ENCODE results near the gene CLCN5. TPM values are rescaled to one million over a fixed set of nuclear protein-coding genes. Genes with fewer than 3 reads are reported as not detected.

The CLCN5 gene
- total RNA-seq, 2 donors from 2014 or later, result 6.3 to 9.6 TPM

- DNase-seq (ENCODE audit: low spot score) (no peak), ATAC-seq (ENCODE audit: insufficient number of reproducible peaks, low FRiP score, low read depth) (no peak)
- Histone ChIP-seq H3K9me3 (no peaks in the 10 kb centered on the region), H3K4me1 (ENCODE audit: control insufficient read depth in 1 of 2, low read depth in 2 of 2) (no peaks in the 10 kb centered on the region), H3K36me3 (no peaks in the 10 kb centered on the region), H3K27ac (no peak overlapping the region), H3K27me3 (replicated peaks; ENCODE audit: insufficient read depth) (no peaks in the 10 kb centered on the region), H3K4me3 (no peak overlapping the region)
- no peak for TF ChIP-seq CTCF (IDR thresholded peaks at IDR 0.05)
Measured at GRCh38 chrX:50107470-50107869, 185.1 kb downstream of the CLCN5 start.

GRCh38 chrX:50108264-50108663, 185.9 kb downstream of the CLCN5 start:
- no peaks in the 10 kb centered on the region for H3K36me3 ChIP-seq
- TF ChIP-seq CTCF (IDR thresholded peaks at IDR 0.05), result no peak
- no peak for ATAC-seq (ENCODE audit: insufficient number of reproducible peaks, low FRiP score, low read depth)

GRCh38 chrX:50111742-50112141, 189.3 kb downstream of the CLCN5 start:
- no peaks in the 10 kb centered on the region for H3K4me1 ChIP-seq (ENCODE audit: control insufficient read depth in 1 of 2, low read depth in 2 of 2)
- no peaks in the 10 kb centered on the region for H3K27me3 ChIP-seq (replicated peaks; ENCODE audit: insufficient read depth)
- ATAC-seq (ENCODE audit: insufficient number of reproducible peaks, low FRiP score, low read depth) (no peak), DNase-seq (ENCODE audit: low spot score) (no peak)
- no peaks in the 10 kb centered on the region for H3K9me3 ChIP-seq
- no peaks in the 10 kb centered on the region for H3K36me3 ChIP-seq
- no peak overlapping the region for H3K4me3 ChIP-seq
- no peak overlapping the region for H3K27ac ChIP-seq
- TF ChIP-seq CTCF (IDR thresholded peaks at IDR 0.05), result no peak

More at GRCh38 chrX:50108264-50108663, 185.9 kb downstream of the CLCN5 start:
- H3K27me3 ChIP-seq (replicated peaks; ENCODE audit: insufficient read depth), result no peaks in the 10 kb centered on the region
- no peak overlapping the region for H3K27ac ChIP-seq
- no peaks in the 10 kb centered on the region for H3K9me3 ChIP-seq
- no peaks in the 10 kb centered on the region for H3K4me1 ChIP-seq (ENCODE audit: control insufficient read depth in 1 of 2, low read depth in 2 of 2)
- no peak overlapping the region for H3K4me3 ChIP-seq
- DNase-seq (ENCODE audit: low spot score), result no peak

GRCh38 chrX:50114113-50114512, 191.7 kb downstream of the CLCN5 start:
- H3K36me3 ChIP-seq, result no peaks in the 10 kb centered on the region
- no peak for DNase-seq (ENCODE audit: low spot score)
- H3K9me3 ChIP-seq, result no peaks in the 10 kb centered on the region
- TF ChIP-seq CTCF (IDR thresholded peaks at IDR 0.05), result no peak
- no peaks in the 10 kb centered on the region for H3K4me1 ChIP-seq (ENCODE audit: control insufficient read depth in 1 of 2, low read depth in 2 of 2)
- H3K4me3 ChIP-seq, result no peak overlapping the region
- H3K27ac ChIP-seq, result no peak overlapping the region
- no peaks in the 10 kb centered on the region for H3K27me3 ChIP-seq (replicated peaks; ENCODE audit: insufficient read depth)
- ATAC-seq (ENCODE audit: insufficient number of reproducible peaks, low FRiP score, low read depth), result no peak

- H3K27me3 ChIP-seq (replicated peaks; ENCODE audit: insufficient read depth), result no peaks in the 10 kb centered on the region
- no peak for ATAC-seq (ENCODE audit: insufficient number of reproducible peaks, low FRiP score, low read depth)
- H3K36me3 ChIP-seq, result no peaks in the 10 kb centered on the region
- no peaks in the 10 kb centered on the region for H3K9me3 ChIP-seq
- no peak overlapping the region for H3K4me3 ChIP-seq
- no peaks in the 10 kb centered on the region for H3K4me1 ChIP-seq (ENCODE audit: control insufficient read depth in 1 of 2, low read depth in 2 of 2)
- no peak for TF ChIP-seq CTCF (IDR thresholded peaks at IDR 0.05)
- no peak overlapping the region for H3K27ac ChIP-seq
- no peak for DNase-seq (ENCODE audit: low spot score)
Measured at GRCh38 chrX:50115973-50116372, 193.6 kb downstream of the CLCN5 start.

All from thoracic aorta (tissue), 2 donors.